HG02970 (cell line): Measurements from ENCODE around the gene ELMO1.

Experiments used
- ATAC-seq: cut with Tn5 transposase; IDR thresholded peaks from one replicate; pipeline ENCODE4 v1.9.1; 2021; ENCODE audit warnings: mild to moderate bottlenecking, moderate library complexity, moderate number of reproducible peaks; ENCODE audit not compliant: unreplicated experiment, low FRiP score

Gene ELMO1

DNA sequence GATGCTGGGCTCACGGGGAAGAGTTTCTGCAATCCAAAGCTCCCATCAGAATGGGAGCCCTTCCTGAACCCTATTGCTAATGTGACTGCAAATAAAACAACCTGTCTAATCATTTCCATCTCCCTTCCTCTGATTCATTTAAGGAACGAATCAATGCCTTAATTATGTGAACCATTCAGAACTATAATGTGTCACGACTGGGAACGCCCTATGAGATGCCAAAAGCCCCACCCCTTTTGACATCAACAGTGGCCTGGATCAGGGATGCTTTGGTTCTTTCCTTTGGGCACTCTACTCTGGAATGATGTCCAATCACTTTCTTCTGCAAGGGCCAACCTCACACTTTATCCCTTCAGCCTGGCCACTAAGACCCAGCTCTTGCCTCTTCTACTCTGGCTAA lies 528.9 kb downstream of the ELMO1 start:
- no peak for ATAC-seq

DNA sequence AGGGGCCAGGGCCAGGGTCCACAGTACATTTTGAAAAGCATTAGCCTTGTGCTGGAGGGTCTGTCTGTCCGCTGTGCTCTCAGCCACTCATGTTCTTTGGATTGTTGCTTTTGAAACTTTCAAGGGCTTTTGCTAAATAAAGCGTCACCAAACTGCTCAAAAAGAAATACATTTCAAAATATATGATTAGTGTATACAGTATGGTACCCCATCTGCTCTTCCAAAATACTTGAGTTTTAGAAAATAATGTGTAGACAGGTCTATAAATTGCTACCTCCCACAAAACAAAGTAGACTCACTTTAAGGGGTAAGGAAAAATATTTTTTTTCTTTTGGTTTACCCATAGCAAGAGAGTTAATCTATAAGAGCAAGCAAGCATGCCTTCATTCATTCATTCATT lies 530.1 kb downstream of the ELMO1 start:
- ATAC-seq = no peak

DNA sequence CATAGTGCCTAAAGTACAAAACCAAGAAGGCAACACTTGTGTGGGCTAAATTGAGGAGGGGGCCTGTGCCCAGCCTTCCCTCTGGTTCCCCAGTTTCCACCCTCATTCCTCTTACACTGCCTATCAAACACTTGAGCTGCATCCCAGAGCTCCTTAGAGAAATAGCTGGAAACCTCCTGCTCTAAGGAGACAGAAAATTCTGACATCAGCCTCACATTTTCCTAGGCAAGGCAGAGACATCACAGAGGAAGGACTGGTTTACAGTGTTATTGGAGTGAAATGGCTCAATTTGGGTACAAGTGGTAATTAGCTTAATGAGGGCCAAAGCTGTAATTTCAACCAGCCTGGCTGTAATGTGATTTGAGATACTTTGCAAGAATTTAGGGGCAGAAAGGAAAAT lies 532.0 kb downstream of the ELMO1 start:
- no peak for ATAC-seq

DNA sequence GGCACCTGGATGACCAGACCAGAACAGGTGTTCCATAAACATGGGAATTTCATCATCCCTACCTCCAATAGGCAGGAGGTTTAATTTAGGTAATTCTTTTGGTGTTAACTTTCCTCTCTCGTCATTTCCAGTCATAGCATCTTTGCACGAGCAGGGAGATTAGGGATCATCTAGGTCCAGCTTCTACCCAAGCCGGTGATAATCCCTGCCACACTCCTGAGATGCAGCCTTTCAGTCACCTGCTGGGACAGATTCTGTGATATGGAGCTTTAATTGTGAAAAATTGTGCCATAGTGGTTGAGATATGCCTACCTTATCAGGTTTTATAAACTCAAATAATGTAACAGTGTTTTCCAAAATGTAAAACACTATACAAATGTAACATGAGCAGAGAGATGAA lies 532.5 kb downstream of the ELMO1 start:
- no peak for ATAC-seq

DNA sequence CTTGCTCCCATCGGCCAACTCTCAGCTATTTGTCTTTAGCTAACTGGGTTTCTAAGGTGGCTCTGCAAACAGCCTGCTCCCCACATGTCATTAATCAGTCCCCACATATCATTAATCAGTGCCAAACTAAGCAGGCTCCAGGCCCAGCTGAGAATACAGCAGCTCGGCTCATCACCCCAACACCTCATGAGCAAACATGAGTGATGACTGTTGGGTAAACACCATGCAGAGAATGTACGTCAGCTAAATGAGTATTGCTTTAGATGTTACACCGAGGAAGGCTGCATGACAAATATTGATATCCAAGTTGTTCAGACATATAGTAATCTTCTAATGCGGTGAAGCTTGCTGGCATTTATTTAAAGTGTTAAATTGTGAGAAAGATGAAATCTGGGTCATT lies 536.9 kb downstream of the ELMO1 start:
- ATAC-seq = no peak

DNA sequence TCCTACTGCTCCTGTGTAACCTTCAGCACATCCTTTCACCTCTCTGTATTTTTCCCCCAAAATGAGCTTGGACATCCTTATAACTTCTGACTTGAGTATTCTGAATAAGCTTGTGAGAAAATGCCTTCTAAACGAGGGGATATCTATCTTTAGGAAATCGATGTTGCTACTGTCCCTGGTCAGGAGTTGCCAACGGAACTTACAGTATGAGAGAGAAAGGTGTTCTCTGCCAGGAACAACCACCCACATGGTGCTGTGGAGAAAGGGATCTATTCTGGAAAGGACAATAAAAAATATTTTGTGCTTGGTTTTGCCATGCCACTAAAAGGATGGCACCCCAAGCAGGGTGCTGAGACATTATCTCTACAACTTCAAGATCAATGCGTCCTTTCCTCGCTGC lies 537.8 kb downstream of the ELMO1 start:
- no peak for ATAC-seq

DNA sequence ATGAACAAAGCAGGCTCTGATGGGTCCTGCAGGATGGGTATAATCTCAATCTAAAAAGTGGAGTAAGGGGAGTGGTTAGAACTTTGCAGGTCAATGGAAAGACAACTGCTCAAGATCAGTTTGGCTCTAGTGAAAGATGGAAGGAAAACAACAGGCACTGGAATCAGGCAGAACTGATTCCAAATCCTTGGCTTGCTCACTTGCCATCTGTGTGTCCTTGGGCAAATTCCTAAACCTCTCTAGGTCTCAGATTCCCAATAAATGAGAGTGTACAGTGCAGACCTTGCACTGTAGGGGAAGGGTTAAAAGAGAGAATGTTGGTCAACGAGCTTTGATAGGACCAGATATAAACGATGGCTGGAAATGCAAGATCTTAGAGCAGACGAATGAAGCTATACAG lies 538.3 kb downstream of the ELMO1 start:
- no peak for ATAC-seq

DNA sequence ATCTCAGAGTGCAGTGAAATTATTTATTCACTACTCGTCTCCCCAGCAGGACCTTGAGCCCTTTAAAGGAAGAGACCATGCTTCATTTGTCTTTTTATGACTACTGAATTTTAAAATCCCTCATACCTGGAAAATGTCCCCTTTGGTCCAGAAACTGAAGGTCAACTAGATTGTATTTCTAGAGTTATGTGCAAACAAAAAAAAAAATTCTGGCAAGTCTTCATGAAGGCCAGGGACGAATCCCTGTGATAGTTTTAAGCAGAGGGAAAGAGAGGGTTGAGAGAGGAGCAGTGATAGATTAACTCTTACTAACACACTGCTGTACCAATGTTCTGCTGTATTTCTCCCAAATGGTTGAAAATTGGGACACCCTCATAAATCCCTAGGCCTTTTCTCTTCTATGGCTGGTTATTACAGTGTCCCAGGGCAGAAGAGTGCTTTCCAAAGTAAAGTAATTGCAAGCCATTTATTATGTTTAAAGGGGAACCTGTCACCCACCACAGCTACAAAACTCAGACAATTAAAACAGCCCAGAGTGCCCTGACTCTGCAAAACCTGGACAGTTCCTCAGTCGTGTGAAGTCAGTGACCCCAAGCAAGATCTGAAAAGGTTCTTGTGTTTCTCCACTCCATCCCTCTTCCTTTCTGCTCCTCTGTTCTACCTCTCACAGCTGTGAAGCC lies 541.6 kb downstream of the ELMO1 start:
- ATAC-seq = no peak

DNA sequence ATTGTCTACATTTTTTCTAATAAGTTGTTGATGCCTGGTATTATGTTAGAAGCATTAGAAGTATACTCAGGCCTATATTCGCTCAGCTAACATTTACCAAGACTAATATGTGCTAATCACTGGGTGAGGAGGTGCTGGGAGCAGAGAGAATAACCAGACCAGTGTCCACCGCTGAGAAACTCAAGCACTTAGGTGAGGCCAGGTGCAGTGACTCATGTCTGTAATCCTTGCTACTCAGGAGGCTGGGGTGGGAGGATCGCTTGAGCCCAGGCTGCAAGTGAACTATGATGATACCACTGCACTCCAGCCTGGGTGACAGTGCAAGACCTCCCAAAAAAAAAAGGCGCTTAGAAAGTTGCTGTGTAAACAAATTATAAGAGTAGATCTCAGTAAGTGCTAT lies 542.2 kb downstream of the ELMO1 start:
- ATAC-seq = no peak

DNA sequence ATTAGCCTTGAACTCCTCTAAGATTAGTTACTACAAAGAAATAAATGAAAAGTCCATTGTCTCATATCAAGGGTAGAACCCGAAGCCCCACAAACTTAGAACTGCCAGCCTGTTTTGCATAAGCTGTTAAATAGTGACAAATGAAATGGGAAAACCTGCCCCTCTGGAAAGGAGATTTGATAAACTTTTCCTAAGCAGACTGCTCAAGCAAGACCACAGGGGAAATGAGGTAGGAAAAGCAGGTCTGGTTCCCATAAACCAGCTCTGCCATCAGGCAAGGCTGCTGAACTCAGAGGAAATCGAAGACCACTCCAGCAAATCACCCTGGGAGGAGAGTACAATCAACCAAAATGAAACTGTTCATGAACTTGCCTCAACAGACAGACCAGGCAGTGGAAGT lies 542.8 kb downstream of the ELMO1 start:
- ATAC-seq = no peak

DNA sequence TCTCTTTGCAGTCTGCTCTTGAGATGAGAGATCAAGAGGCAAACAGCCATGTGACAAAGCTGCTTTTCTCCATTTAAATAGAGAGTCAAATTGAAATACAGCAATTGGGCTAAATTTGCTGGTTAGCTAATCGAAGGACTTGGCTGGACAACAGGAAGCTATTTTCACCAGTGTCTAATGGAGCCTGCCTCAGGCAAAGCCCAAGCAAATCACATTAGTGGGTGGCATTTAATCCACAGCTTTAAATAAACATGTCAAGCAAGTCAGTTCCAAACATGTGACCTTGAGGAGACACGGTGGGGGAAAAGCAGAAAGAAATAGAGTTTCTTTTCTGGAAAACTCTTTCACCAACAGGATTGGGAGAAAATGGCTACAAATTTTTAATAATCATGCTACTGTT lies 543.9 kb downstream of the ELMO1 start:
- no peak for ATAC-seq

DNA sequence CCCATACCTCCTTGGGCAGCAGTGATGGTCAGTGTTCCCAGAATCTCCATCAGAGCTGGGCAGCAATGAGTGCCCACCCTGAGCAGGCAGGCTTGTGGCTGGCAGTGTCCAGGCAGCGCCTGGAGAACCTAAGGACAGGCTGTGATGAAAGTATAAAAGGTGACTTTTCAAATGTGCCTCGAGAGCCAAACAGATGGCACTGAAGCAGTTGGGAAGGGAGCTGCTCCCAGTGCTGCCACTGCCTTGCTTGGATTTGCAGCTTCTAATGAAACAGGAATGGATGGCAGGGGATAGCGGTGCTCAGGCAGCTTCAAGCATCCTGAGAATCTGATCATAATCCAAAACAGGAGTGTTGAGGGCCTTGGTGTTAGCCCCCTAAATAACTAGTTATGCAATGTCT lies 544.6 kb downstream of the ELMO1 start:
- ATAC-seq = no peak

DNA sequence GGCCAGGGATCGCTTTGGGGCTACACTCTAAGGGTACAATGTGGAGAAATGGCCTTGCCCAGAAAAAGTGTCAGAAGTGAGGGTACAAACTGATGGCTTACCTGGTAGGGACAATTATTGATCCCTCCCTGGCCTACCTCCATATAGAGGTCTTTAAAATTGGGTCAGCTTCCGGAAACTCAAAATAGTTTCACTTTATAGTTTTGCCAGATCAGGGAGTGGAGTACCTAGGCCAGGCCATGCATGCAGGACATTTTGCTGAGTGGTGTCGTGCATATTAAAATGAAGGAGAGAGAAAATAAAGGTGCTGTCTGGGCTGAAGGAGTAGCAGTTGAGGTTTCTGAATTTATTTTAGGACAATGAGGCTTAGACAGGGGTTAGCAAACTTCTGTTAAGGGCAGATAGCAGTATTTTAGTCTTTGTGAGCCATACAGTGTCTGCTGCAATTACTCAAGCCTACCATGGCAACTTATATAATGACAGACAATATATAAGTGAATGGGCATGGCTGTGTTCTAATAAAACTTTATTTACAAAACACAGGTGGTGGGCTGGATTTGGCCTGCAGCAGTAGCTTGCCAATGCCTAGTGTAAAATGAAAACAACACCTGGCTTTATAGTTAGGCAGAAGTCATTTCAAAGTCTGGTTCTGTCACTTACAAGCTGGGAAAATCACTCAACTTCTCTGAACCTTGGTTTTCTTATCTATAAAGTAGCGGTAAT lies 547.5 kb downstream of the ELMO1 start:
- no peak for ATAC-seq

DNA sequence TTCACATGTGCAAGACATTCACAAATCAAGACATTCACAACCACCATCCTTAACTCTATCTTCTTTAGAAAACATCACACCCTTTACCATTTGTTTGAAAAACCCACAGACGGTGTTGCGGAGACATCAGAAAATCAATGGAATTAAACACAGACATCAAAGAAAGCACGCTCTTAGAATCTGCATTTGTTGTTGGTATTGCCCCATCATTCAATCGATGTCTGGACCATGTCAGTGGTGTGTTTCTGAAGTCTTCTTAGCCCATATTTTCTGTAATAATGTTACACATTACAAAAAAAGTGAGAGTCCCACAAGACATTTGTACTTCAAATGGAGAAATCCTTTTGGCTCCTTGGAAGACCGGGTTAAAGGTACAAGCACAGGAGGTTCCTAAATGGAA lies 550.5 kb downstream of the ELMO1 start:
- ATAC-seq = no peak

DNA sequence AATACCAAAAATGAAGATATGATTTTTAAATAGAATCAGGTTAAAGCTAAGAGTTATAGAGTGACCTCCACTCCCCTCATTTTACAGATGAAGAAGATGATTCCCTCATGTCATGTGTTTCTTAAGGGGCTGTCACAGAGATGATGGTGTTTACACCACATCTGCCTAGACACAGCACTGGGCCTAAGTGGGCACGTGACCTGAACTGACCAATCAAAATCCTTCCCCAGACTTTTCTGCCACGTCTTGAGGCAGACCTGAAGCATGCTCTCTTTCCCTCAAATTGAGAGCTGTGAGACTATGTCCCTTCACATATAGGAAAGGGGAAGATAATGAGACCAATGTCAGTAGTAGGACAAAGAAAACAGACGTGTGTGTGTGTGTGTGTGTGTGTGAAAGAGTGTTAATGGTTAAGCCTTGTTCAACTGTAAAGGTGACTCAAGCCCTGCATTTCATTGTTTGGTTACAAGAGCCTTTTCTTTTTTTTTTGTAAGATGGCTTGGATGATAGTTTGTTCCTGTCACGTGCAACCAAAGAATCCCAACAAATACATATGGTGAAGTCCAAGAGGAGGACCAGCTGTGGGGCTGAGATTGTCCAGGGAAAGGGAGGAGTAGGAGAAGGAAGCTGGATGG lies 551.6 kb downstream of the ELMO1 start:
- ATAC-seq = no peak

DNA sequence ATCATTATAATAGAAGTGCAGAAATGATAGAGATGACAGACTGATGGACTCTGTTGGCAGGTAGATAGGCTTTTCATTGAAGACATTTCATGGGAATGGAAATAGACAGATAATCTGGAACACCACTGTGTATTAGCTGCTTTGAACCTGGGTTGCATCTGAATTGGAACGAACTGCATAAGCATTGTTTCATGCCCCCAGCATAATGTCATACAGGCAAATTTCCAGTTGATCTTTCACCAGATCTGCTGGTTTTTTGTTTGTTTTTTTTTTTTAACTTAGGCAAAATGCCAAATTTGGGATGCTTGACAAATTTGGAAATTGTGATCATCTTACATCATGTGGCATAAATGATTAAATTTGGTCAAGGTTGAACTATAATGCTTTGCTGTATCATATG lies 552.2 kb downstream of the ELMO1 start:
- ATAC-seq = no peak

DNA sequence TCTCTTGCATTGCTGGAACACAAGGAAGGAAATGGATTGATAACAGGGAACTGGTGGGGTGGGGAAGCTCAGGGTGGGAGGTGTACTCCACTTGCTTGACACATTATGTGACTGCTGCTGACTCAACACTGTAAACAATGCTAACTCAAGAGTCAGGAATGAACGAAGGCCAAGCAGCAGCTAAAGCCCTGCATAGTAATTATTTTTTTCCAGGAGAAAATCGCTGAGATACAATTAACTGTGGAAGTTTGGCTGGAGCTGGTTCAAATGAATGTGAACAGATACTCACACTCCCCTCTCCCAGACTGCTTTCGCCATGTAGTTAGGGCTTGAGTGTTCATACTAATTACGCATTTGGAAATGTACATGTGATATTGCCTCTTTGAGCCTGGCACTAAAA lies 553.5 kb downstream of the ELMO1 start:
- ATAC-seq = no peak

DNA sequence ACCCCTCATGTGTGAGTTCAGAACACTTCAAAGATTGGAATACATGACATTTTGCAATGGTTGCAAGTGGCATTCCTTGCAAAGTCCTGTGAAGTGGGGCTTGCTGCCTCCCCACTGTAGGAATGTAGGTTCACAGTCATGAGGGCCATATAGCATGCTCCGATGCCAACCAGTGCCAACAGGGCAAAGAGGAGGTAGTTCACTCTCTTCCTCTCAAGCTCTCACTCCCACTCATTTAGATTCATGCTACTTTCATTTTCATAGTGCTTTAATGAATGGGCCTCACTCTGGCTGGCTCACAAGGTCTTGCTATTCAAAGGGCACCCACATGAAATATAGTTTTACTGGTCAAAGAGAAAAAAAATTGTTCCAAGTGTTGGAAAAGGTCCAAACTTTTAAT lies 554.5 kb downstream of the ELMO1 start:
- ATAC-seq = no peak

DNA sequence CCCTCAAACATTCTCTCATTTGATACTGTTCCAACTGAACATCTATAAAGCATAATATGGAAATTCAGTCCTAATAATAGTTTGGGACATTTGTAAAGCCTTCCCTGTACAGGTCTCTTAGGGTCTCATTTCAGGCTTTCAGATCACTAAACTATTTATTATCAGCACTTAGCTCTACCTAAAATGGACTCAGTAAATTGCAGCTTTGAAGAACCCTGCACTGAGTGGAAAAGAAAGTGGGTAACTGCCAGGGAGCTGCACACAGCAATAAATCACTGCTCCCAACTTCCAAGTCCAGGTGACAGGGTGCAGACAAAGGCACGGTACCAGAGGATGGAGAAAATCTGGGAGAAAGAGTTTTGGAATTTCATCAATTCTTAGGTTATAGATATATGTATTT lies 559.5 kb downstream of the ELMO1 start:
- no peak for ATAC-seq

DNA sequence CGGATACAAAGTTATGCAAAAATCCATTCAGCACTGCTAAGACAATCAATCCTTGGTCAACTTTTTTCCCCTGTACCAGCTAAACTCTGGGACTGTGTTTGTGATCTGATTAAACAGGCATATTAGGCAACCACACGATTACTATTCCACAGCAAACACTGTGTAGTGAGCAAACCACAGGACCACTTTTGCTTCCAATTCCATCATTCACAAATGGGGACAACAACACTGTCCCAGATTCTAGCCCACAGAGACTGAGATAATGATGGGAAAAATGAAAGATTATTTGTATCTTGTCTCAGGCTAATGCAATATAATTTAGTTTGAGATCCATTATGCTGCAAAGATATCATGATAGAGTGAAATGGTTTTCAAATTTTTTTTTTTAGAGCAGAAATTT lies 560.7 kb downstream of the ELMO1 start:
- no peak for ATAC-seq

DNA sequence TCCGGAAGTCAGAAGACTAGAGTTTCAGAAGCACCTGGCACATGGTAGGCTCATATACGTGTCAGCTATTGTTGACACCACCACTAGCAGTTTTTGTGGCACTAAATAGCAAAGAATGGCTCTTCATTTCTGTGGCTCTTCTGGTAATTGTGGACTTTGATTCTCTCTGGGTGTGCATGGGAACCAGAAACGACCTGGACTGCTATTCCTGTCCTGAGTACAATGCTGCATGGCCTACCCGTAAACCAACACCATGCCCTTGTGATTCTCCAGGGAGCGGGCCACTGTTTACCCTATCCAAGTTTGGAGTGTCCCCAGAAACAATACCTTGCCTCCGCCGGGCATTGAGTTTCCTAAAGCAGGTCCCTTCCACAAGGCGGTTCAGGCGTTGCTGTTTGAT lies 561.4 kb downstream of the ELMO1 start:
- no peak for ATAC-seq

DNA sequence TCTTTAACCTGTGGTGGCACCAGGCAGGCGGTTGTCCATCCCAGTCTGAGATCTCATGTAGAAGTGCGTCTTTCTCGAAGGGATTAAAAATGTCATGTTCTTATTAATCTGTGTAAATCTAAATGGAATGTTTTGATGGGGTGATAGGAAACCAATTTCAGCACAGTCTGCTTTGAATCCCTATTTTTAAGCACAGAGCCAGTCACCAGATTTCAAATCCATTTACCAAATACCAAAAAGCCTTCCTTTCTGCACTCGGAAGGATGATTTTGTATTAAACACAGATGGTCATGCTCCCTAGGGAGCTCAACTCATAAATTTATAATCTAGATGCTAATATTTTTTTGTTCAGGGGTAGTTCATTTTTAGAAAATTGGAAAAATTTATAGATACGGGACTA lies 563.8 kb downstream of the ELMO1 start:
- no peak for ATAC-seq
